NCI-H1436 treated with DMSO at 0.1 percent for 48 hours (cell line): Measurements from ENCODE around the gene DEFB123.

ENCODE experiments used
- DNase-seq: peaks from one replicate; lab custom pipeline; 2025; lab: John Stamatoyannopoulos, UW

DEFB123 gene

GRCh38 chr20:31474097-31474436 is 33.6 kb downstream of the DEFB123 start:
- DNase-seq: no peak

DNA sequence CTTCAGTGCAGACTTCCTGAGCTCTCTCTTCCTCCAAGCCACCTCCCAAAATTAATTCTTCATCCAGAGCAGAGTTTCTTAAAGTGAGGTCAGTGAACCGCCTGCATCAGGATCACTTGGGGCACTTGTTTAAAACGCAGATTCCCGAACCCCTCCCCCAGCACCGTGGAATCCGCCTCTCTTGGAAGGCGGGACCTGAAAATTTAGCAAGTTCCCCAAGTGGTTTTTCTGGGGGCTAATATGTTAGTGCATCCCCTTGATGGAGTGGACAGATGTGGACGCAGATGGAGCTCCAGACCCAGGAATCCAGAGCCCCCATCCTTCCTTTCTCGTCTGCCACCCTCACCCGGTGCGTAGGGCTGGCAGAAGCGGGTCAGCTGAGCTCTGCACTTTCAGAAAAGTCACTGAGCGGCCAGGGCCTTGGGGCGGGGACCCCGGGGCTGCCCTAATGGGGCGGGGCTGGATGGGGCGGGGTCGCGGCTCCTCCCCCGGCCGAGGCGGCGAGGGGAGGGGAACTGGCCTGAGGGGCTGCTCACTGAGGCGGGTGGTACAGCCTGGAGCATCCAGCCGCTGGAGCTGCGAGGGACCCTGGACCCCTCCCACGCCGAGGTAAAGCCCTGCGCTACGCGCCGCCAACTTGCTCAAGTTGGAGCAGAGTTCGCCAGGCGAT is 34.5 kb downstream of the DEFB123 start, which contains the start of the genes DEFB124 and REM1:
TSS of gene DEFB124 (minus strand) at position 370 of the 670 bp plus-strand sequence. CDS start 2,114 bp downstream, outside the sequence.
TSS of gene REM1 (plus strand) at position 531 of the 670 bp plus-strand sequence. CDS start 1,158 bp downstream, outside the sequence.
- no peak for DNase-seq

DNA sequence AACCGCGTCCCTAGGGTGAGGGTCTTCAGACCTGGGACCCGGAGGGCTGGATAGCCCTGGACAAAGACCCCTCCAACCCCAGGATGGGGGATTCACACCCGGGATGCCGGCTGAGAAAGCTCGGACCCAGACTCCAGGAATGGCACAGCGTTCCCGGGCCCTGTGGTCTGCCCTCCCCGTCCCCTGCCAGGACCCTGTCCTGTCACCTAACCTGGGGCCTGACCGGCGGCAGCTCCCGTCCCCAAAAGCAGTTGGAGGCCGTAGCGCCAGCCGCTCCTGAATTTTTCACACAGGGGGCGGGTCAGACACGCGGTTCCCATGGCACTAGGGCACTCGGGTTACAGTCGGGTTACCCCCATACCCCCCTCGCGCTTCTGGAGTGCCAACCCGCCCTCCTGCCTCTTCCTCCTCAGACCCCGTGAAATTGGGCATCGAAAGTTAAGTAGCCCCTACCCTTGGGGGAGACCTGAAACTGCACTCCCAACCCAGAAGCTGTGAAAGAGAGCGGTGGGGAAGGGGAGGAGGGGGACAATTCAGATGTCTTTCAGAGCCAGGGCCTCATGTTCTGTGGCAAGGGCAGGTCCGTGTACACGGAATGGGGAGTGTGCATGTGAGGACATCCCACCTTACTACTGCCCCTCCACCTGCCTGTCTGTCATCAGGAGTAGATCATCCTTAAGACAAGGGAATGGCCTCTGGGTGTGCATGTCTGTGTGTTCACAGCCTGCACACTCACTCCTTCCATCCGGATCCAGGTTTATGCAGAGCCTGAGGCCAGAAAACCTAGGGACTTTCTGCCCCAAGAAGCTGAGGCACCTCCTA is 35.3 kb downstream of the DEFB123 start:
- no peak for DNase-seq

- DNase-seq: no peak
Measured at GRCh38 chr20:31476294-31476585, 35.8 kb downstream of the DEFB123 start.

DNA sequence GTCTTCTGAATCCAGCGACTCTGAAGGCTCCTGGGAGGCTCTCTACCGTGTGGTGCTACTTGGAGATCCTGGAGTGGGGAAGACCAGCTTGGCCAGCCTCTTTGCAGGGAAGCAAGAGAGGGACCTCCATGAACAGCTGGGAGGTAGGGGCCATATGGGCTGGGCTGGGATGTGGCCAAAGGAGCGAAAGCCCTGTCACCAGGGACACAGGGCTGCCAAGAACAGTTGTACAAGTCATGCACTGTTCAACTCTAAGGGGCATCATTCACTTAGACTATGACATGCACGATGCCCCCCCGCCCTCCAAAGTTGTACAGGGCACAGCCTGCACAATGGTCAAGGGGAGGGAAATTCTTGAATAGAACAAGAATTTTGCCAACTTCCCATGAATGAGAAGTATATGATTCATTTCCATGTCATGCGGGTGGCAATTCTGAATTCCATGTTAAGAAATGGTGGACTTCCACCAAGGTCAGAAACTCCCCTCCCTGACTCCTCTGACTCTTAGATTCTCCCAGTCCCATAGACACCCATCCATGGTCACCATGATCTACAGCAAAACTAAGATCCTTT is 36.3 kb downstream of the DEFB123 start:
- DNase-seq: no peak

GRCh38 chr20:31484001-31484400 is 43.6 kb downstream of the DEFB123 start:
- no peak for DNase-seq

- no peak for DNase-seq
Measured at GRCh38 chr20:31485450-31486339, 45.3 kb downstream of the DEFB123 start.

GRCh38 chr20:31488115-31488514 is 47.7 kb downstream of the DEFB123 start:
- no peak for DNase-seq

- no peak for DNase-seq
Measured at GRCh38 chr20:31489152-31489551, 48.7 kb downstream of the DEFB123 start.

DNA sequence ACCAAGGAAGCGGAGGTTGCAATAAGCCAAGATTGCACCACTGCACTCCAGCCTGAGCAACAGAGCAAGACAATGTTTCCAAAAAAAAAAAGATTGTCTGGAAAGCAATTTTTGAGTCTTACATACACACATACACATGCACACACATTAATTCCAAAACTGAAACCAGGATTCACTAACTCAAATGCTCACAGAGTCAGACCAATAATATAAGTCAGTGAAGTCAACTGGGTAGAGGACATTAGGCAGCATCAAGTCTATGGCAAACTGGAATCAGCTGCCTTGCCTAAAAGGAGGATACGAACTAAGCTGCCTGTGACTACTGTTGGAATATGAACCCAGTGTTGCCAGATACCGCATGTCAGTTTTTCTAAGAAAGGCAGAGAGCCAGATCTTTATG is 50.3 kb downstream of the DEFB123 start:
- no peak for DNase-seq

DNA sequence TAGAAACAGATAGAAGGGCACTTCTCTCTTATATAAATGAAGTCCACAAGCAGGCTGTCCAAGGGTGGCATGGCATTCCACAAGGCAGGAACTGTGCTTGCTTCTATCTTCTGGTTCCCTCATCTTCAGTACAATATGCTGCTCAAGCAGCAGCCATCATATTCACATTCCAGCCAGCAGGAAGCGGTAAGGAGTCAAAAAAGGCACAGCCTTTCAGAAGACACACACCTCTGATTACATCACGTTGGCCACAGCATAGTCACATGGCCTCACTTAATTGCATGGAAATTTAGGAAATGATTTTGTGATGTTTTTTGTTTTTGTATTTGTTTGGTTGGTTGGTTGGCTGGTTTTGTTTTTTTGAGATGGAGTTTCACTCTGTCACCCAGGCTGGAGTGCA is 53.7 kb downstream of the DEFB123 start:
- no peak for DNase-seq

DNA sequence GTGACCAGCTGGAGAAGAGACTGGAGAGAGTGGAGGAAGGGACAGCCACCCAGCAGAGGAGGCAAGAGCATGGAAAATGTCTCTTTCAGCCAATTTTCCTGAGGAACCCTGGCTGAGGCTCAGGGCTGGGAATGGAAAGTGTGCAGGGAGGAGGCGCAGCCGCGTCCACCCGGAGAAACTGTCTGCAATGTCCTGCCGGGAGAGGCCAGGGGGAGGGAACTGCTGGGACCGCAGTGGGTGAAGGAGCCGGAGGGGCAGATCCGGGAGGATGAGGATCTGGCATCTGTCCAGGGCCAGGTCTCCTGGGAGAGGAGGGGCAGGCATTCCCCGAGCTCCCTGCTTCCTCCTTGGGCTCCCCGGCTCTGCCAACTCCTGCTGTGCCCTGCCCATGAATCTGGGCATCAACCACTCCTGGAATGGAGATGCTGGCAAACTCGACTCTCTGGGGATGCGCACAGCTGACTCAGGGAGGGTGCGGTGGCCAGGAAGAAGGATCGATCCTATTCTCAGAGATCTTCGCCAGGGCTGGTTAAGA is 56.4 kb downstream of the DEFB123 start:
- no peak for DNase-seq

GRCh38 chr20:31497838-31498540 is 57.6 kb downstream of the DEFB123 start:
- no peak for DNase-seq
